ENCODE measurements around the gene PLXNA4. TPM values are rescaled to one million over a fixed set of nuclear protein-coding genes. Genes with fewer than 3 reads are reported as not detected.
A peak's percentile ranks its signal among the peaks of the same experiment; 100 is the strongest.

PLXNA4 gene, protein sequence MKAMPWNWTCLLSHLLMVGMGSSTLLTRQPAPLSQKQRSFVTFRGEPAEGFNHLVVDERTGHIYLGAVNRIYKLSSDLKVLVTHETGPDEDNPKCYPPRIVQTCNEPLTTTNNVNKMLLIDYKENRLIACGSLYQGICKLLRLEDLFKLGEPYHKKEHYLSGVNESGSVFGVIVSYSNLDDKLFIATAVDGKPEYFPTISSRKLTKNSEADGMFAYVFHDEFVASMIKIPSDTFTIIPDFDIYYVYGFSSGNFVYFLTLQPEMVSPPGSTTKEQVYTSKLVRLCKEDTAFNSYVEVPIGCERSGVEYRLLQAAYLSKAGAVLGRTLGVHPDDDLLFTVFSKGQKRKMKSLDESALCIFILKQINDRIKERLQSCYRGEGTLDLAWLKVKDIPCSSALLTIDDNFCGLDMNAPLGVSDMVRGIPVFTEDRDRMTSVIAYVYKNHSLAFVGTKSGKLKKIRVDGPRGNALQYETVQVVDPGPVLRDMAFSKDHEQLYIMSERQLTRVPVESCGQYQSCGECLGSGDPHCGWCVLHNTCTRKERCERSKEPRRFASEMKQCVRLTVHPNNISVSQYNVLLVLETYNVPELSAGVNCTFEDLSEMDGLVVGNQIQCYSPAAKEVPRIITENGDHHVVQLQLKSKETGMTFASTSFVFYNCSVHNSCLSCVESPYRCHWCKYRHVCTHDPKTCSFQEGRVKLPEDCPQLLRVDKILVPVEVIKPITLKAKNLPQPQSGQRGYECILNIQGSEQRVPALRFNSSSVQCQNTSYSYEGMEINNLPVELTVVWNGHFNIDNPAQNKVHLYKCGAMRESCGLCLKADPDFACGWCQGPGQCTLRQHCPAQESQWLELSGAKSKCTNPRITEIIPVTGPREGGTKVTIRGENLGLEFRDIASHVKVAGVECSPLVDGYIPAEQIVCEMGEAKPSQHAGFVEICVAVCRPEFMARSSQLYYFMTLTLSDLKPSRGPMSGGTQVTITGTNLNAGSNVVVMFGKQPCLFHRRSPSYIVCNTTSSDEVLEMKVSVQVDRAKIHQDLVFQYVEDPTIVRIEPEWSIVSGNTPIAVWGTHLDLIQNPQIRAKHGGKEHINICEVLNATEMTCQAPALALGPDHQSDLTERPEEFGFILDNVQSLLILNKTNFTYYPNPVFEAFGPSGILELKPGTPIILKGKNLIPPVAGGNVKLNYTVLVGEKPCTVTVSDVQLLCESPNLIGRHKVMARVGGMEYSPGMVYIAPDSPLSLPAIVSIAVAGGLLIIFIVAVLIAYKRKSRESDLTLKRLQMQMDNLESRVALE (N-terminal part only)
- total RNA-seq, result 21.7 and 22.9 TPM in 2 replicates
- long read RNA-seq, partial matches to known transcripts, result 9 of 22 reads
- long read RNA-seq, other reads (novel, unspliced or antisense), result 12 of 22 reads

GRCh38 chr7:132575982-132576720, at the start of gene PLXNA4:
TSS of gene PLXNA4 (minus strand) at chr7:132576470. CDS start at chr7:132508693, 67,777 bp downstream.
- no peaks in the 10 kb centered on the region for H3K9me3 Mint-ChIP-seq
- peak; percentile 14 for DNase-seq (ENCODE audit: low read depth, low spot score)
- H3K27me3 Mint-ChIP-seq (ENCODE audit: low read depth), result peaks cover 83% of the 10 kb centered on the region
- peak within 1 kb of the TSS; percentile 91 for H3K4me3 Mint-ChIP-seq
- TF ChIP-seq CTCF (conservative IDR thresholded peaks at IDR 0.05), result no peak
- H3K4me1 Mint-ChIP-seq, result peaks cover 46% of the 10 kb centered on the region
- H3K36me3 Mint-ChIP-seq (ENCODE audit: low read depth), result no peaks in the 10 kb centered on the region
- no peak within 1 kb of the TSS for H3K27ac Mint-ChIP-seq (ENCODE audit: unreplicated experiment)

DNA sequence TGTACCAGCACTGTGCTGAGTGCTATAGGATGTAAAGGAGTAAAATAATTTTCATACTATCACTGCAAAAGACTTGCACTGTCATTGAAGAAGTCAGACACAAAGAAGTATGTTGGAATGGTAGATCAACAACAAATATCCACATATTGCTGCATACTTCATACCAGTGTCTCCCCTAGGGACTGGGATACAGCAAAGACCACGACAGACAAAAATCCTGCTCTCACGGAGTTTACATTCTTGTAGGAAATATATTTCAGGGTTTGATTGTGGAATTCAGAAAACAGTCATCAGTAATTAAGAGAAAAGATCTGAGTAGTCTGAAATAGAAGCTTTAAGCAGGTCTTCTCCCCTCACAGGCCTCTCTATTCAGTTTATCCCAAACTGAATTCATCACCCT, 49.4 kb upstream of the PLXNA4 start:
- peaks cover 3% of the 10 kb centered on the region for H3K36me3 Mint-ChIP-seq (ENCODE audit: low read depth)
- no peak overlapping the region for H3K27ac Mint-ChIP-seq (ENCODE audit: unreplicated experiment)
- no peaks in the 10 kb centered on the region for H3K27me3 Mint-ChIP-seq (ENCODE audit: low read depth)
- no peak for DNase-seq (ENCODE audit: low read depth, low spot score)
- no peak overlapping the region for H3K4me3 Mint-ChIP-seq
- no peak for TF ChIP-seq CTCF (conservative IDR thresholded peaks at IDR 0.05)
- no peaks in the 10 kb centered on the region for H3K4me1 Mint-ChIP-seq
- H3K9me3 Mint-ChIP-seq, result peaks cover 9% of the 10 kb centered on the region

- Mint-ChIP-seq H3K4me3 (no peak overlapping the region), H3K9me3 (peaks cover 6% of the 10 kb centered on the region), H3K27ac (ENCODE audit: unreplicated experiment) (no peak overlapping the region), H3K27me3 (ENCODE audit: low read depth) (no peaks in the 10 kb centered on the region), H3K36me3 (ENCODE audit: low read depth) (peaks cover 3% of the 10 kb centered on the region), H3K4me1 (no peaks in the 10 kb centered on the region)
- DNase-seq (ENCODE audit: low read depth, low spot score), result no peak
- no peak for TF ChIP-seq CTCF (conservative IDR thresholded peaks at IDR 0.05)
These were observed 45.8 kb upstream of the PLXNA4 start for GRCh38 chr7:132622081-132622480.

DNA sequence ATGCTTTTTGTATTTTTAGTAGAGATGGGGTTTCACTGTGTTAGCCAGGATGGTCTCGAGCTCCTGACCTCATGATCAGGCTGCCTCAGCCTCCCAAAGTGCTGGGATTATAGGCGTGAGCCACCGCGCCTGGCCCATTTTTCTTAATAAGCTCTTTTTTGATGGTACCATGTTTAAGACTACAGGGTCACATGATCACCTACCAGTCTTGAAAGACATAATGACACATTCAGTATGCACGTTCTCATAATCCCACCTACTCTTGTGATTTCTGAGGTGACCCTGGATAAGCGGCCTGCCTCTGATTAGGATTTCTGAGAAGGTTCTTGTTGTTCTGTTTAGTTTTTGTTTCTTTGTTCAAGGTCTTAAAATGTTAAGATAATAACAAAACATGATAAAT, 43.7 kb upstream of the PLXNA4 start:
- Mint-ChIP-seq H3K27ac (ENCODE audit: unreplicated experiment) (no peak overlapping the region), H3K4me3 (no peak overlapping the region), H3K9me3 (peaks cover 3% of the 10 kb centered on the region)

More for the DNA sequence above, 43.7 kb upstream of the PLXNA4 start:
- Mint-ChIP-seq H3K36me3 (ENCODE audit: low read depth) (no peaks in the 10 kb centered on the region), H3K4me1 (peaks cover 5% of the 10 kb centered on the region), H3K27me3 (ENCODE audit: low read depth) (peaks cover under 1% of the 10 kb centered on the region)
- no peak for TF ChIP-seq CTCF (conservative IDR thresholded peaks at IDR 0.05)
- no peak for DNase-seq (ENCODE audit: low read depth, low spot score)
